Activated CD4-positive, alpha-beta memory T cell treated with anti-CD3 and anti-CD28 coated beads for 36 hours (primary cell): ENCODE data around the gene MEGF6. TPM values are rescaled to one million over a fixed set of nuclear protein-coding genes. Genes with fewer than 3 reads are reported as not detected.

Experiments
- CTCF ChIA-PET: fragments of 350-600 bp; sonication (Branson Sonifier 250); formaldehyde crosslinking; loops from one replicate; lab custom pipeline; 2021; ENCODE audit warnings: antibody characterized with exemption, inconsistent platforms; lab: Charles Lee
- POLR2A ChIA-PET: fragments of 350-600 bp; sonication (Branson Sonifier 250); formaldehyde crosslinking; loops from one replicate; lab custom pipeline; 2021; ENCODE audit warnings: antibody characterized with exemption; lab: Charles Lee
- DNase-seq: peaks from one replicate; pipeline ENCODE4 v3.0.0-alpha.2; 2020
- H3K27ac Mint-ChIP-seq: one replicate; pipeline ENCODE4 v1.8.0; 2021; ENCODE audit warnings: mixed read lengths
- H3K27me3 Mint-ChIP-seq: one replicate; pipeline ENCODE4 v1.8.0; 2021; ENCODE audit warnings: mixed read lengths
- H3K36me3 Mint-ChIP-seq: one replicate; pipeline ENCODE4 v1.8.0; 2021; ENCODE audit warnings: mixed read lengths
- H3K4me1 Mint-ChIP-seq: one replicate; pipeline ENCODE4 v1.8.0; 2021; ENCODE audit warnings: low read depth, mixed read lengths
- H3K4me3 Mint-ChIP-seq: one replicate; pipeline ENCODE4 v1.8.0; 2021; ENCODE audit warnings: mild to moderate bottlenecking, mixed read lengths
- H3K9me3 Mint-ChIP-seq: one replicate; pipeline ENCODE4 v1.8.0; 2021; ENCODE audit warnings: mixed read lengths
- intact Hi-C: fragments of 100-400 bp; cut with micrococcal nuclease; formaldehyde crosslinking; loops from one replicate; pipeline ENCODE4 v1.15.1; 2023
- total RNA-seq, 2 experiments: library from RNA; stranded (reverse); gene quantifications; one replicate each; pipeline ENCODE4 v1.2.3, GENCODE V29; 2021

MEGF6 gene
- total RNA-seq, 2 experiments from 2014 or later = 6.8 to 9.8 TPM

DNA sequence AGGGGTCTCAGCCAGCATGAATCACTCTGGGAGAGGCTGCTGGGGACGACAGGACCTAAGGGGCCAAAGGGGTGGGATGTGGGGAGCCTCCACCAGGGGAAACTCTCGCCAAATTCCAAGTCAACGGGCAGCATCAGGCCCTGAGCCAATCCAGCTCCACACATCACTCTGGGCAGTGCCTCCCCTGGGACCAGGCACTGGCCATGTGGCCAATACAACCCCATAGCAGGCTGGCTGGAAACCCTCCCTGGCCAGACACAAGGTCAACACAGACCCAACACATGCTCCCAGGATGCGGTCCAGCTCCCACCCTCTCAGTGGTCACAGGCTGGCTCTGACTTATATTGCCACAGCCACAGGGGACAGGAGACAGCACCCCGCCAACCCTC is 60.0 kb downstream of the MEGF6 start:
- CTCF ChIA-PET = no interaction called here
- no peak overlapping the region for H3K27ac Mint-ChIP-seq
- H3K27me3 Mint-ChIP-seq = no peaks in the 10 kb centered on the region
- POLR2A ChIA-PET = no interaction called here
- DNase-seq = no peak
- H3K9me3 Mint-ChIP-seq = no peaks in the 10 kb centered on the region
- intact Hi-C loops = no loop called here
- no peaks in the 10 kb centered on the region for H3K36me3 Mint-ChIP-seq
- H3K4me1 Mint-ChIP-seq = no peaks in the 10 kb centered on the region
- H3K4me3 Mint-ChIP-seq = no peak overlapping the region

GRCh38 chr1:3550511-3551289 is 60.6 kb downstream of the MEGF6 start:
- Mint-ChIP-seq H3K36me3 (no peaks in the 10 kb centered on the region), H3K4me3 (no peak overlapping the region), H3K9me3 (no peaks in the 10 kb centered on the region), H3K27ac (no peak overlapping the region), H3K4me1 (no peaks in the 10 kb centered on the region), H3K27me3 (no peaks in the 10 kb centered on the region)
- intact Hi-C loops = no loop called here
- ChIA-PET POLR2A (no interaction called here), CTCF (no interaction called here)
- DNase-seq = no peak

- no peaks in the 10 kb centered on the region for H3K36me3 Mint-ChIP-seq
- ChIA-PET CTCF (no interaction called here), POLR2A (no interaction called here)
- H3K9me3 Mint-ChIP-seq = no peaks in the 10 kb centered on the region
- no peaks in the 10 kb centered on the region for H3K27me3 Mint-ChIP-seq
- H3K4me1 Mint-ChIP-seq = no peaks in the 10 kb centered on the region
- intact Hi-C loops = no loop called here
- no peak for DNase-seq
- H3K27ac Mint-ChIP-seq = no peak overlapping the region
- no peak overlapping the region for H3K4me3 Mint-ChIP-seq
These were observed 62.4 kb downstream of the MEGF6 start for GRCh38 chr1:3548895-3549294.

DNA sequence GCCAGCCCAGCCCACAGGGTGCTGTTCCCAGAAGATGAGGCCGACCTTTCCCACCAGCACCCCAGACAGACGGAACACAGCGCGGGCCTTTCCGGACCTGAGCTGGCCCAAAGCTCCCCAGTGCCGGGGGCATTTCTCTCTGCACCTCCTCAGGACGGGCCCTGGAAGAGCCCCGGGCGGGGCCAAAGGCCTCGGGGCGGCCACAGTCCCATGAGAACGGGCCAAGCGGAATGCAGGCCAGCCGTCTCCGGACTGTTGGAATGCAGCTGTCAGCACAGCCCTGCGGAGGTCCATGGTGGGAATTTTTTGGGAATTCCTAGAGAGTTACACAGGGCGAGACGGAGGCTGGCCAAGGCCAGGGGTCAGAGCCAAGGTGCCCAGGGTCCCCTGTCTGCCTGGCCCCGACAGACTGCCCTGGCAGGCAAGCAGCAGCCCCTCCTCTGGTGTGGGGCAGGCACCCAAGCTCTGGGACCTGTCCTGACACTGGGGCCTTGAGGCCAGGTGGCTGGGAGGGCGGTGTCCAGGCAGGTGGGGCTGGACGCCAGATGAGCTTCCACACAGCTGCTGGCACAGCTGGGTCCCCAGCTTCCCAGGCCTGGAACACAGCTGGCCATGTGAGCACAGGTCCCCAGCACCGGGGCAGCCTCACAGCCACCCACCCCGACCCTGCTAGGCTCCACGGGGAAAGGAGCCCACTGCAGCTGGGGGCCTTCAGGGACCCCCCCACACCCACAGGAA is 63.0 kb downstream of the MEGF6 start:
- no peak overlapping the region for H3K4me3 Mint-ChIP-seq
- ChIA-PET CTCF (no interaction called here), POLR2A (no interaction called here)
- H3K9me3 Mint-ChIP-seq = no peaks in the 10 kb centered on the region
- no peaks in the 10 kb centered on the region for H3K36me3 Mint-ChIP-seq
- intact Hi-C loops = no loop called here
- no peaks in the 10 kb centered on the region for H3K4me1 Mint-ChIP-seq
- no peaks in the 10 kb centered on the region for H3K27me3 Mint-ChIP-seq
- no peak overlapping the region for H3K27ac Mint-ChIP-seq
- DNase-seq = no peak

DNA sequence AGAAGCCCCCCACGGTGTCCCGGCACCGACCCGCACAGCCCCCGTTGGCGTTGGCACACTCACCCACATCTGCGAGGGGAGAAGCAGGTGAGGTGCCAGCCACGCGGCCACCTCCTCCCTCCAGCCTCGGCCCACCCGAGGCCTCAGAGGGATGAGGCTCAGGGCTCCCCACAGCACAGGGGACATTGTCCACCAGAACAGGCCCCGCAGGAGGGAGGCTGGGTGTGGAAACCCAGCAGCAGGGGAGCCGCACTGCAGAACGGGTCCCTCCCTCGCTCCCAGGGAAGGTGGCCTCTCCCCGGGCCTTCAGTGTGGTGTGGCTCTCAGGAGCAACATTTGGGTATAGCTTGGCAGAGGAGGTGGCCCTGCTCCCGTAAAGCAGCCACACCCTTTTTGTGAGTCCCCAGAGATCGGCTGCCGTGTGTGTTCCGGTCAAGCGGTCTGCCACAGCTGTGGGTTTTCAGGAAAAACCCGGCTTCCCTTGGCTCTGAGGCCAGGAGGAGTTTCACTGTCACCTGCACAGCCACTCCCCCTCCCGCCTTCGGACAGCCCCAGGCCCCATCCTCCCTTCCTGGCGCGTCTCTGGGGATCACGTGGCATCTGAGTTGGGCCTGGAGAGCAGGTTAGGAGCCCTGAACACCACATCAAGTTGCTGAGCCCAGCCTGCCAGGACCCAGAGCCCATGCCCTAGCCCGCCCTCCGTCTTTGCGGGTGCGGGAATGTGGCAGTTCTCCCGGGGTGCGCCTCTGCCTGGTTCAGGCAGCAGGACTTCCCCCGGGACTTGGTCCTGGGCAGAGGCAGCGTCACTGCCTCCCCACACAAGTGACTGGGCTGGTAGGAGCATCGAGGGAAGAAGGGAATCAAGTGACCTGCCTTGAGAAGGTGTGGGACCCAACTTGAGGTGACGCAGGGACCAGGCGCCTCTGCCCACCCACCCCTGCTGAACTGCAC is 64.0 kb downstream of the MEGF6 start:
- Mint-ChIP-seq H3K36me3 (no peaks in the 10 kb centered on the region), H3K4me3 (no peak overlapping the region), H3K4me1 (no peaks in the 10 kb centered on the region), H3K27ac (no peak overlapping the region), H3K9me3 (no peaks in the 10 kb centered on the region), H3K27me3 (no peaks in the 10 kb centered on the region)
- no peak for DNase-seq
- ChIA-PET CTCF (no interaction called here), POLR2A (no interaction called here)
- intact Hi-C loops = no loop called here

DNA sequence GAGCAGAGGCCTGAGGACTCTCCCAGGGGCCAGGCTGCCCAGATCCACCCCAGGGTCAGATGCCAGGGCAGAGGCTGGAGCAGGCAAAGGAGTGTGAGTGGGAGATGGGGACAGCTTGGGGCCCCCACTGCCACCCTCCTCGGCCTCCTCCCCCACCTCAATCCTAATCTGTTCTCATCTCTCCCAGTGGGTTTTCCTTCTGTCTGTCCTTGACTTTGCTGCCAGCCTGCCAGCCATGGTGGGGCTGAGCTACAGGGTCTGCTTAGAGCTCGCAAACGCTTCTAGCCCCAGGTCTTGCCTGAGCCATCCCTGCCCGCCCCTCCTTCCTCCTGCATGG is 65.3 kb downstream of the MEGF6 start:
- Mint-ChIP-seq H3K27ac (no peak overlapping the region), H3K4me3 (no peak overlapping the region), H3K9me3 (no peaks in the 10 kb centered on the region), H3K36me3 (no peaks in the 10 kb centered on the region), H3K4me1 (no peaks in the 10 kb centered on the region), H3K27me3 (no peaks in the 10 kb centered on the region)
- CTCF ChIA-PET = no interaction called here
- intact Hi-C loops = no loop called here
- POLR2A ChIA-PET = no interaction called here
- no peak for DNase-seq

GRCh38 chr1:3545363-3546047 is 65.8 kb downstream of the MEGF6 start:
- H3K27me3 Mint-ChIP-seq = no peaks in the 10 kb centered on the region
- H3K36me3 Mint-ChIP-seq = no peaks in the 10 kb centered on the region
- no peak overlapping the region for H3K4me3 Mint-ChIP-seq
- no peaks in the 10 kb centered on the region for H3K9me3 Mint-ChIP-seq
- no peaks in the 10 kb centered on the region for H3K4me1 Mint-ChIP-seq
- CTCF ChIA-PET = no interaction called here
- no peak for DNase-seq
- POLR2A ChIA-PET = no interaction called here
- no peak overlapping the region for H3K27ac Mint-ChIP-seq
- intact Hi-C loops = no loop called here

DNA sequence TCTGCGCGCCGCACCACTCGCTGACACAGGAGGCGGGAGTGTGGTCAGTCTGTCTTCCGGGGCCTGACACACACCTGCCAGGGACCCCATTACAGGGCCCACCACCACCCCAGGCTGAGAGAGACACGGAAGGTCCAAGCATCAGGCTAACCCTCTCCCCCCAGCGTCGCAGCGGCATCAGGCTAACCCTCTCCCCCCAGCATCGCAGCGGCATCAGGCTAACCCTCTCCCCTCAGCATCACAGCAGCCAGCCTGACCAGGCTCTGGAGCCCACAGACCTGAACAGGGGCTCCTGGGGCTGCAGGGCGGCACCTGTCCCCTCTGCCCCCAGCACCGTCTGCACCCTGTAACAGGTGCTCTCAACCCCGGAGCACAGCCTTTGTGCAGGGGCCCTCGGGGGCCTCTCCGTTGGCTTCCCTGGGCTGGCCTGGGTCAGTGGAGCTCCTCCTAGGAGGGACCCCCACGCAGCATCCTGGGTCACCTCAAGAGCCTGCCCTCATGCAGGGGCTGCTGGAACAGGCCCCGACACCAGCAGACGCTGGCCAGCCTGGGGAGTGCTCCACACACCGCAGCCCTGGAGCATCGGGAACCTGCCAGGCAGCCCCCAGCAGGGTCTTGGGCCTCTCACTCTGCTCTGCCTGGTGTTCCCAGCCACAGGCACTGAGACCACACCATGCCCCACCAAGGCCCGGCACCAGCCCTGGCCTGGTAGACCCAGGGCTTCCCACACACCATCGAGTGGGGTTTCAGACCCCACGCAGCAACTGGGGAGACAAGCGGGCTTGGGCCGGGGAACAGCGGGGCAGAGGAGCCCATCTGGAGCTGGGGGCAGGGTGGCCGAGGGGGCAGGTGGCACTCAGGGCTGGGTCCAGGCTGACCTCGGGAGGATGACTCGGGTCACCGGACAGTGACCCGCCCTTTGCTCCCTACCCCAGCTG is 67.0 kb downstream of the MEGF6 start:
- H3K36me3 Mint-ChIP-seq = no peaks in the 10 kb centered on the region
- no peaks in the 10 kb centered on the region for H3K9me3 Mint-ChIP-seq
- intact Hi-C loops = no loop called here
- POLR2A ChIA-PET = no interaction called here
- H3K27ac Mint-ChIP-seq = no peak overlapping the region
- no peak overlapping the region for H3K4me3 Mint-ChIP-seq
- H3K27me3 Mint-ChIP-seq = no peaks in the 10 kb centered on the region
- CTCF ChIA-PET = no interaction called here
- DNase-seq = no peak
- H3K4me1 Mint-ChIP-seq = no peaks in the 10 kb centered on the region

DNA sequence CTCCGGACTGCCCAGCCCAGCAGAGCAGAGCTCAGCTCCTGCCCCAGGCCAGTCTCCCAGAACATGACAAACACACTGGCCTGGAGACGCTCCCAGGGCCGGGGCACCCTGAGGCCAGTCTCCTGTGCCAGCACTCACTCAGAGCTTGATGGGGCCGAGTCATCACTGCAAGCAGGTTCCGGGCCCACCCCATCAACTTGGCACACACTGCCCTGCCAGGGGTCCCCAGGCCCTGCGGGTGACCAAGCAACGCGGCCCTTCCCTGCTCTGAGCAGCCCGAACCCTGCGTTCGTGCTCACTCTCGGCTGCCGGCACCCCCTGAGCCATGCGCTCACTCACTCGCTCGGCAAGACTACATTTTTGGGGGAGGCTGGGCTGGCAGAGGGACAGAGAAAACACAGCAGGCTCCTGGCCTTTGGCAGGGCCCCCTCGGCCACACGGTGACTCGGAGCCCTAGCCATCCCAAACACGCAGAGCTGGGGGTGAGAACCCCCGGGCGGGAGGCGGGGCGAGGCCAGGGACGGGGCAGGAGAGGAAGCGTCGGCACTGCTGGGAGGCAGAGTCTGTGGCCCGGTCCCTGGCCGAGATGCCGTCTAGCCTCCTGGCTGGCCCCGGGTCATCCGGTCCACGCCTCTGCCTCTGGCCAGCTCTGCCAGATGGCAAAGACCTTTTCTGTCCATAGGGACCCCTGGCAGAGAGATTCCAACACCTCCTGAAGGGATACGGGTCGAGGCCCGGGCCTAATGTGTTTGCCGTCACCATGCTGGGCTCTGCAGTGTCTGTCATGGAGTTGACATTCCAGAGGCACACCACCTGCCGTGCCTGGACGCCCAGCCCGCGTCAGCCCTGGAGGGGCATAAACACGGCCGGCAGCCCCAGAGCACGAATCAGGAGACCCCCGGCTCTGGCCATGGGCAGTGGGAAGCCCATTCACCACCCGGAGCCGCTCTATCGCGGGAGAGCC is 68.0 kb downstream of the MEGF6 start:
- Mint-ChIP-seq H3K27ac (no peak overlapping the region), H3K9me3 (no peaks in the 10 kb centered on the region), H3K36me3 (no peaks in the 10 kb centered on the region), H3K27me3 (no peaks in the 10 kb centered on the region), H3K4me1 (no peaks in the 10 kb centered on the region), H3K4me3 (no peak overlapping the region)
- ChIA-PET CTCF (no interaction called here), POLR2A (no interaction called here)
- no peak for DNase-seq
- intact Hi-C loops = no loop called here

DNA sequence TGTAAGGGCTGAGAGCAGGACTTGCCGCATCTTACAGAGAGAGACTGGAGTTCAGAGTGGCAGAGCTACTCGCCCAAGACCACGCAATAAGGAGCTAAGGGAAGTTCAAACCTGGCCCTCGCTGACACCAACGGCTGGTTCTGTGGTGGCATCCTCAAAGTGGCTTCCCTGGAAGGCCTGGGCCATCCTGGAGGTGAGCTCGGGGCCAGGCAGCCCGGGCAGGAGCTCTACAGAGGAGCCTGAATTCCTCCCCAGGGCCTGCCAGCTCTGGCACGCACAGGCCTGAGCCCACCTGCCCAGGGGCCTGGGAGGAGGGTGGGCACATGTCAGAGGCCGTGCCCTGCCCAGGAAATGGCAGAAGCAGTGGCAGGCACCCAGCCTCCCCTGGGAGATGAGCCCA is 68.6 kb downstream of the MEGF6 start:
- Mint-ChIP-seq H3K27ac (no peak overlapping the region), H3K4me1 (no peaks in the 10 kb centered on the region), H3K4me3 (no peak overlapping the region), H3K36me3 (no peaks in the 10 kb centered on the region), H3K27me3 (no peaks in the 10 kb centered on the region), H3K9me3 (no peaks in the 10 kb centered on the region)
- intact Hi-C loops = no loop called here
- ChIA-PET CTCF (no interaction called here), POLR2A (no interaction called here)
- DNase-seq = no peak
